NCI-H1930 (cell line): Measurements from ENCODE around the gene GJE1.

ENCODE experiments used
- DNase-seq, 2 experiments: peaks; one replicate each; lab custom pipeline; 2025; lab: John Stamatoyannopoulos, UW

Gene GJE1

DNA sequence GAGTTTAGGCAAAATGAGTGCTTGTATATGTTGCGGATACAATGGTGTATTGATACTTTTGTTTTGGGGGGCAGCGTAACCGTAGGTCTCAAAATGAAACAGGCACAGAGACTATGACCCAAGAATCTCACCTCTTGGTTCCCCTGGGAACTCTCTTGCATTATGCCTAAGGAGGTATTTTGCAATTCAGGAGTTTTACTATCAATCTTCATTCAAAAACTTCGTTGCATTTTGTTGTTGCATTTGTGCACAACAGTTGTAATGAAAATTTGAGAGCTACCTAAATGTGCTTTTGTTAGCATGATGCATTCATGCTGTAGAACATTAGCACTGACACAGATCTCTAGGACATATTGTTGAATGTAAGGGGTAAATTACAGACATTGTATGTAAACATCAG lies 32.5 kb downstream of the GJE1 start:
- DNase-seq: no peak

DNA sequence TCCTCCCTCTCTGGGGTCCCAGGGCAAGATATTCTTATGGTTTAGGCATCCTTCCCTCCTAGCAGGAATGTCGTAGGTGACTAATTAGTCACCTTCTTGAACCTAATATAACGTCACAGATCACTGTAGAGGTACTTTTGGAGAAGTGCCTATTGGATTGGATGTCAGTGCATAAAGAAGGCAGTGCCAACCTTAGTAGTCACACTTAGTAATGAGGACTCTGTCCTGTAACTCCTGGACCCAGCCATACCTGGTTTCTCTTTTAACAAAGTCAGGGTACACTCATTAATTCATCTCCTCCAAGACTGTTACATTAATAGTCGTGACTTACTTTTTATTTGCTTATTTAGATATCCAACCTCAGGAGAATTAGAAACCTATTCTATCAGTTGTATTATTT lies 34.3 kb downstream of the GJE1 start:
- DNase-seq: no peak

DNA sequence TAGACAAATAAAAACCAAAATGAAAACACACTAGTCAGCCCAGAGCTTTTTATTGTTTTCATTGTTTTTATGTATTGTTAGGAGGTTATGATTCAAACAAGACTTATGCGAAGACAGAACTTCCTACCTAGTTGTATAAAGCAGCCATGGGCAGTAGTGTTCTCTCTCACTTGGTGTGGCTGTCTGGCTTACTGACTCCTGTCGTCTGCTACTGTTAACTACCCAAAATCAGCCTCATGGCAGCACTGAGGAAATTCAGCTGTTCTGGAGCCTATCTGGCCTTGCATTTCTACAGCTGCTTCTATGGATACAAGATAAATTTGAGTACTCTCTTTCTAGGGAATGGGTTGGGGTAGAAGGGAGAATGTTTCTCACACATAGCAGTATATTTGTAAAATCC lies 34.8 kb downstream of the GJE1 start:
- DNase-seq: no peak

DNA sequence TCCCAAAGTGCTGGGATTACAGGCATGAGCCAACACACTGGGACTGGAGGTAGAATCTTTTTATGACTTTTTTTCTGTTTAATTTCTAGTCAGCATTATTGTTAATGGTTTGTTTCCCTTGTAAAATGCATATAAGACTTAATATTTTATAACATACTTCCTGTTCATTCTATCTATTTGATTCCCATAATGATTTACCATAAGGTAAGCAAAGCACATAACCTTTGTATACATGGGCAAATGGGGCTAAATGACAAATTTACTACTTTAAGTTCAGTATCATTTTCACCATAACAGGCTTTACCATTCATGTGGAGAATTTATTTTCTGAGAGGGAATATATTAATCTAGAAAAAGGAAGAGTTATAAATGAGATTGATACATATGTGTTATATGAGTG lies 38.6 kb downstream of the GJE1 start:
- DNase-seq: no peak

DNA sequence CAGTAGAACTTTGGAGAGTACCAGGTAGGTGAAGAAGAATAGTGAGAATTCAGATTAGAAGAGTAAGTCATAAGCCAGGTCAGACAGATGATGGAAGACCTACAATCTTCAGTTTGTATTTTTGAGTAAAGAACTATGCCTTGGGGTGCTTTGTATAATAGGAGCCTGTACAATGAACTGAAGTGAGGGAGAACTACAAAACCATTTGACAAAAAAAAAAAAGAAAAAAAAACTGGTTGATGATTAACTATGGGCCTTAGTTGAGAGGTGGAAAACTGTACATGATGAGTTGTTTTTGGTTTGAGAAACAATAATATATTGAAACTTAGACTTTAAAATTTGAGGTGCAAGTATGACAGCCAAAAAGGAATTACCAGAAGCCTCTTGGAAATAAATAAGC lies 40.0 kb downstream of the GJE1 start:
- DNase-seq: no peak

DNA sequence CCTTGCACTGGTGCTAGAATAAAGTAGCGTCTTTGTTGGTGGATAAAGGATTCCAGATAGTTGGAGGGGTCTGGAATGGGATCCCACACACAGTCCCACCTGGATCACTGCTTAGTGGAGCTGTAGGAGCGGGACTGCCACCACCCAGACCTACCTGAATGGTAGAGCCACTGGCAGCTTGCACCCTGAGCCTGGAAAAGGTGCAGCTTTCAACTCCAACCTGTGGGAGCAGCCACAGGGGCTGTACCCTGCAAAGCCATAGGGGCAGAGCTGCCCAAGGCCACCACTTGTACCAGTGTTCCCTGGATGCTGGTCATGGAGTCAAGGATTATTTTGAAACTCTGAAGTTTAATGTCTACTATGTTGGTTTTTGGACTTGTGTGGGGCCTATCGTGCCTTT lies 41.3 kb downstream of the GJE1 start:
- DNase-seq: no peak

DNA sequence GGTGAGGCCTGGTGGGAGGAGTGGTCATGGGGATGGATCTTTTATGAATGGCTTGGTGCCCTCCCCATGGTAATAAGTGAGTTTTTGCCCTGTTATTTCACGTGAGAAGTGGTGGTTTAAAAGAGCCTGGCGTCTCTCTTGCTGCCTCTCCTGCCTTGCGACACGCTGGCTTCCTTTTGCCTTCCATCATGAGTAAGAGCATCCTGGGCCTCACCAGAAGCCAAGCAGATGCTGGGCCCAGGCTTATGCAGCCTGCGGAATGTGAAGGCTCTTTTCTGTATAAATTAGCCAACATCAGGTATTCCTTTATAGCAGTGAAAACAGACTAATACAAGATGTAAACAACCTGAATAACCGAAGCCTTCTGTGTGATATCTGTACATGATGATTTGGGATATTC lies 42.0 kb downstream of the GJE1 start:
- DNase-seq: no peak

DNA sequence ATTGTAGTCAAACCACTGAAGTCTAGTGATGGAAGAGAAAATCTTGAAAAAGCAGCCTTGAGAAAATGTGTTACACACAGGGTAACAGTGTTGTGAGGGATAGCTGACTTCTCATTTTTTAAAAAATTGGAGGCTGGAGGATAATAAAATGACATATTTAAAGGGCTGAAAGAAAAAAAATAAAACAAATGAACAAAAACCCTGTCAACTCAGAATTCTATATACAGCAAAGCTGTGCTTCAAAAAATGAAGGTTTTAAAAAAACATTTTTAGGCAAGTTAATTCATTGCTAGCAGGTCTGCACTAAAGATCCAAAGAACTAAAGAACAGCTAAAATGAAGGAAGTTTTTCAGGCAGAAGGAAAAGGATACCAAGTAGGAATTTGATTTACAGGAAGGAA lies 45.4 kb downstream of the GJE1 start:
- no peak for DNase-seq

DNA sequence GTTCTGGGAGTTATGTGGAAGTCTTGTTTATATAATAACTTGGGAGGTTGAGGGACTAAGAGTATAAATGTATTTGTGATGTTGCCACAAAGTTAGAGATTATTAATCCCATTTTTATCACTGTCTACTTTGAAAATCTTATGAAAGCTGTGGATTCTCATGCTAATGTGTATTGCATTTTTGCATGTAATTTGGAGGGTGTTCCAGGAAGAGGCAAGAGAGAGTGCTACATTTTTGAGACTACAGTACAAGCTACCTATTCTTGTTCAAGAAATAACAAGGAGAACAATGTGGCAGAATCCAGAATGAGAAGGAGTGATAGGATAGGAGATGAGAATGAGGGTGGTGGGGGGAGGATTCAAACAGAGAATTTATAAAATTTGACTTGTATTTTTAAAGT lies 49.3 kb downstream of the GJE1 start:
- DNase-seq: no peak

DNA sequence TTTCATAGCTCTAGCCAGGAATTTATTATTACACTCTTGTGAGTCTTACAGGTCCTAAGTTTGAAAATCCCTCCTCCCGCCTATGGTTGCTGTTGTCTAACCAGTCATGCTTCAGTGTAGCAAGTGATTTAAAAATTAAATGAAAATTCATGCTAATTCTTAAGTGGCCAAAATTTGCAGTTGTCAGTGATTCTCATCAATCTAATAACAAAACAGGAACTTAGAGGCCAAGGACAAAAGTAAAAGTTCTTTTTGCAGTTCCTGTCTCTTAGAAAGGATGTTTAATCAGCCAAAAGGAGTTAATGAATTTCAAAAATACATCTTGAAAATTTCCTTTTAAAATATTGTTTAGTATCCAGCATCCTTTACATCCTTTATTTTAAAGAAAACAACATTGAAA lies 50.6 kb downstream of the GJE1 start:
- DNase-seq: no peak

DNA sequence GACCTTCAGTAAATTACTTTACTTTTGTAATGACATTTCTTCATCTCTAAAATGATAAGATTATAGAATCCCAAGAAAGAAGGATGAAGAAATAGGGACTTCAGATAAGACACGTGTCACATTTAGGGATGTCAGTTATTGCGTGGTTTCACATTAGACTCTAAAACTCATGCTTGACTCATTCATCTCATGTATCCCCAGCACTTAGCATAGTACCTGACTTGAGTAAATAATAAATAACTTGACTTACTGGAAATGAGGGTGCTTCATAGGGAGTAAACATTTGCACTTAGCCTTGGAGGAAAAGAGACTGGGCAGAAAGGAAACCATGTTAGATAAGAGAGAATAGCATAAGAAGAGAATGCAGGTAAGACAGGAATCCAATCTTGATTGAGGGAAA lies 51.6 kb downstream of the GJE1 start:
- DNase-seq: no peak
